Dermis lymphatic vessel endothelial cell (primary cell): ENCODE measurements around the gene ST7L. TPM values are rescaled to one million over a fixed set of nuclear protein-coding genes. Genes with fewer than 3 reads are reported as not detected.

Experiments
- total RNA-seq: library from RNA; depleted of rRNA; stranded (reverse); fragments of >200 nt; gene quantifications from 2 replicates; pipeline ENCODE4 v1.2.1, GENCODE V29; 2014

Gene ST7L, protein sequence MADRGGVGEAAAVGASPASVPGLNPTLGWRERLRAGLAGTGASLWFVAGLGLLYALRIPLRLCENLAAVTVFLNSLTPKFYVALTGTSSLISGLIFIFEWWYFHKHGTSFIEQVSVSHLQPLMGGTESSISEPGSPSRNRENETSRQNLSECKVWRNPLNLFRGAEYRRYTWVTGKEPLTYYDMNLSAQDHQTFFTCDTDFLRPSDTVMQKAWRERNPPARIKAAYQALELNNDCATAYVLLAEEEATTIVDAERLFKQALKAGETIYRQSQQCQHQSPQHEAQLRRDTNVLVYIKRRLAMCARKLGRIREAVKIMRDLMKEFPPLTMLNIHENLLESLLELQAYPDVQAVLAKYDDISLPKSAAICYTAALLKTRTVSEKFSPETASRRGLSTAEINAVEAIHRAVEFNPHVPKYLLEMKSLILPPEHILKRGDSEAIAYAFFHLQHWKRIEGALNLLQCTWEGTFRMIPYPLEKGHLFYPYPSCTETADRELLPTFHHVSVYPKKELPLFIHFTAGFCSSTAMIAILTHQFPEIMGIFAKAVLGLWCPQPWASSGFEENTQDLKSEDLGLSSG
- total RNA-seq = 12.6 and 18.2 TPM in 2 replicates

GRCh38 chr1:112618721-112619517 lies at the start of gene ST7L:
Gene ST7L (minus strand): TSS chr1:112619141. CDS start chr1:112619113, 28 bp downstream.

GRCh38 chr1:112619518-112620376 lies 806 bp upstream of the ST7L start, which contains the start of gene CAPZA1:
Gene CAPZA1 (plus strand): TSS chr1:112619832. CDS start chr1:112619845, 13 bp downstream.

DNA sequence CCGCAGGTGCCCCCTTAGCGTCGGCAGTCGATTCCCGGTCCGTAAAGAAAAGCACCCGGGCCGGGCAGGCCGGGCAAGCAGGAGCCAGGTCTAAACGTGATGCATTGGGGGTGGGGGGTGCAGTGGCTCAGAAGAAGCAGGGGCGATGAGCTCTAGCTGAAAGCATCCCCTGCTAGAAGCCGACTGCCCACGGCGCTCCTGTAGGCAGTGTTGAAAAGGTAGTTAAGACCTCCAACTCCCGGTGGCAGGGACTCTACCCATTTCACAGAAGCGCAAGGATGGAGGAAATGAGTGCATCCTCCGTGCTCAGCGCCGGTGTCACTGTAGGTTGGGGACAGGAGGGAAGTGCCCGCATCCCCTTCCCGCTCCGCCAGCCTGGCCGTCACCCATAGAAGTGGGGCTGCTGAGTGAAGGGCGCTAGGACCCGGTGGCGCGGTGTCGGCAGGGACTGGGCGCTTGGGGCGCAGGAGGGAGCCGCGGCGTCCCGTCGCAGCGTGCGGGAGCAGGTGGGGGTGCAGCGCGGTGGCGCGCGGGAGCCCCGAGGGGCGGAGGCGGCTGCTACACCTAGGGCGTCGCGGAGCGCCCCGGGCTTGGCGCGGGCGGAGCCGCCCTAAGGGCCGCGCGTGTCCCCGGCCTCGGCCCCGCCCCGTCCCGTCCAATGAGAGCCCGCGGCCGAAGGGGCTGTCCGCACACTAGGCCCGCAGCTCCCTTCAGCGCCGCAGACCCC lies 110.5 kb downstream of the ST7L start, which contains the start of gene WNT2B:
Gene WNT2B, plus strand, starts transcription at position 688 of the 727 bp plus-strand sequence. CDS start 298 bp downstream, outside the sequence.

Other genes with a start within 250 kb of the ST7L start
- gene CTTNBP2NL, start 222.9 kb downstream of the ST7L start, total RNA-seq = 18.6 TPM in 2 replicates
- 1.0 and 1.1 TPM in 2 replicates for gene WNT2B, start 110.2 kb downstream of the ST7L start, total RNA-seq
- gene CAPZA1, start 691 bp upstream of the ST7L start, total RNA-seq = 178 and 197 TPM in 2 replicates
- gene MOV10, start 55.5 kb upstream of the ST7L start, total RNA-seq = 33.2 and 34.9 TPM in 2 replicates
- gene RHOC, start 88.0 kb upstream of the ST7L start, total RNA-seq = 383 and 479 TPM in 2 replicates
- gene PPM1J, start 96.2 kb upstream of the ST7L start, total RNA-seq = 0.43 and 0.65 TPM in 2 replicates